GM12872 (cell line): ENCODE measurements around the gene GJA4.

ENCODE experiments used
- CTCF ChIP-seq: IDR thresholded peaks from 3 replicates; pipeline ENCODE4 v1.5.1; 2011; ENCODE audit warnings: low read depth, mild to moderate bottlenecking, low read length, moderate library complexity; ENCODE audit not compliant: insufficient read depth

The GJA4 gene

DNA sequence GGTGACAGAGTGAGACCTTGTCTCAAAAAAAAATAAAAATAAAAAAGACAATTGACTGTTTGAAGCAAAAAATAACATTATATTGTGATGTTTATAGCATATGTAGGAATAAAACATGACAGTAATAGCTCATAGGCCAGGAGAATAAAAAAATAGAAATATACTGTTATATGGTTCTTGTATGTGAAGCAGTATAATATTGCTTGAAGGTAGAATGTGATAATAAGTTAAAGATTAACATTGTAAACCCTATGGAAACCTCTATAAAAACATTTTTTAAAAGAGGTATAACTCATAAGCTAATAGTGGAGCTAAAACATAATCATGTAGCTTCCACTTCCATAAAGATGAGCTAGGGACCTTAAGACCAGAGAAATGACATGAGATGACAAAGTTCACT is 23.5 kb downstream of the GJA4 start:
- no peak for TF ChIP-seq CTCF

- no peak for TF ChIP-seq CTCF
Measured at GRCh38 chr1:34816778-34817177, 24.0 kb downstream of the GJA4 start.

- no peak for TF ChIP-seq CTCF
Measured at GRCh38 chr1:34822202-34822601, 29.4 kb downstream of the GJA4 start.

GRCh38 chr1:34824817-34825454 is 32.1 kb downstream of the GJA4 start:
- TF ChIP-seq CTCF: no peak

GRCh38 chr1:34825455-34826091 is 32.8 kb downstream of the GJA4 start:
- TF ChIP-seq CTCF: no peak

GRCh38 chr1:34827341-34827941 is 34.6 kb downstream of the GJA4 start:
- TF ChIP-seq CTCF: no peak

GRCh38 chr1:34828611-34829010 is 35.8 kb downstream of the GJA4 start:
- no peak for TF ChIP-seq CTCF
